ENCODE data around the gene DCAF5.

DNA sequence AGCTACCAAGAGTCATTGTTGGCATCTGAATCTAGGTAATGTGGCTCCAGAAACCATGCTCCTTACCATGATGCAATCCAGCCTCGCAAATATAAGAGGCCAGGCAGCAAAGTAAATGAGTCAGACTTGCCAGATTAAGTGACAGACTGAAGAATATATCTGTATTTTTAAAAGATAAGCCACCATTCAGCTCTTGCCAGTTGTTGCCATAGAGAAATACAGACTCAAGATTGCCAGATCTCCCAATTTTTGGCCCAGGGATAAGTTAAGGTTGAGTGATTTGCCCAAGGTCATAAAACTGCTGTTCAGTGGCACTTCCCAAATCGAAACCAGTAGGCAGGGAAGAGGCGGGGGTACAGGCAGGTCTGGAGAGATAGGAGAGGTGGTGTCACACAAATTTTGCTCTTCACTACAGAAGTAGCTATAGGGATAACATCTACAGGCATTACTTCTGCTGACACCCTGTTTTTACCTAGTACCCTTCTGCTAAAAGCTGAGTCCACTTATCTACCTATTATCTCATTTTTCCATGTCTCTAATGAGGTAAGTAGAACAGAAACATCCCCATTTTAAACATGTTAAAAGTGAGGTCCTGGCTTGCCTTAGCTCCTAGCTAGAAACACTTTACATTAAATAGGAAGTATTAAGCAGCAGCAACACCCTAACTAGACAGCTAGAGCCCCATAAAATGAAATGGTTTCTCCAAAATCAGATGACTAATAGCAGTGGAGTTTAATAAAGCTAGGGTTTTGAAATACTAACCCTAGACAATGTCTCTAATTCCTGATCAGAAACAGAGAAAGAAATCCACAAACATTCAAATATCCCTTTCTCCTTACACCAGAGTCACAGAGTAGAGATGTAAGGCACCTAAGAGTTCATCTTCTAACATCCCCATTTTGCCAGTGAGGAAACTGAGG, 19.5 kb downstream of the DCAF5 start:
- no peak for TF ChIP-seq CTCF (conservative IDR thresholded peaks at IDR 0.05; ENCODE audit: low read length)
- TF ChIP-seq EZH2phosphoT487 (IDR thresholded peaks at IDR 0.05; ENCODE audit: borderline replicate concordance), result no peak
